Smooth muscle cell (in vitro differentiated cells): ENCODE results near the gene AGPS. TPM values are rescaled to one million over a fixed set of nuclear protein-coding genes. Genes with fewer than 3 reads are reported as not detected.

ENCODE experiments used
- DNase-seq: peaks from one replicate; lab custom pipeline; 2025; ENCODE audit not compliant: unreplicated experiment; lab: John Stamatoyannopoulos, UW
- H2AFZ ChIP-seq: fragments of 200-600 bp; sonication (generic); 2 replicates; pipeline ENCODE4 v1.6.0; 2016; ENCODE audit warnings: antibody characterized with exemption, low read depth, mild to moderate bottlenecking
- H3F3A ChIP-seq: fragments of 200-600 bp; sonication (generic); 2 replicates; pipeline ENCODE4 v1.6.0; 2017; ENCODE audit warnings: antibody characterized with exemption, low read depth
- H3K27ac ChIP-seq: fragments of 200-600 bp; sonication (generic); 2 replicates; pipeline ENCODE4 v1.5.1; 2016; ENCODE audit warnings: low read depth, mild to moderate bottlenecking
- H3K27me3 ChIP-seq: fragments of 200-600 bp; sonication (generic); 2 replicates; pipeline ENCODE4 v1.6.1; 2016; ENCODE audit warnings: low read depth, mild to moderate bottlenecking
- H3K36me3 ChIP-seq: fragments of 200-600 bp; sonication (generic); 2 replicates; pipeline ENCODE4 v1.5.1; 2016; ENCODE audit warnings: low read depth
- H3K4me1 ChIP-seq: fragments of 200-600 bp; sonication (generic); 2 replicates; pipeline ENCODE4 v1.5.1; 2016; ENCODE audit warnings: low read depth
- H3K4me2 ChIP-seq: fragments of 200-600 bp; sonication (generic); 2 replicates; pipeline ENCODE4 v1.6.0; 2016; ENCODE audit warnings: mild to moderate bottlenecking
- H3K4me3 ChIP-seq: fragments of 200-600 bp; sonication (generic); 2 replicates; pipeline ENCODE4 v1.5.1; 2016; ENCODE audit warnings: mild to moderate bottlenecking
- H3K79me2 ChIP-seq: fragments of 200-600 bp; sonication (generic); 2 replicates; pipeline ENCODE4 v1.6.0; 2016; ENCODE audit warnings: low read depth, mild to moderate bottlenecking
- H3K9ac ChIP-seq: fragments of 200-600 bp; sonication (generic); 2 replicates; pipeline ENCODE4 v1.6.0; 2016; ENCODE audit warnings: low read depth
- H3K9me3 ChIP-seq: fragments of 200-600 bp; sonication (generic); replicated peaks from 2 replicates; pipeline ENCODE4 v1.5.1; 2016; ENCODE audit warnings: low read depth
- H4K20me1 ChIP-seq: fragments of 200-600 bp; sonication (generic); 2 replicates; pipeline ENCODE4 v1.6.0; 2016; ENCODE audit warnings: low read depth
- WGBS: methylation state at CpG from one replicate; pipeline ENCODE4 v1.1.7; 2016; ENCODE audit warnings: low lambda C conversion rate; 5-methylcytosine and 5-hydroxymethylcytosine counted together
- polyA plus RNA-seq: library from polyadenylated mRNA; unstranded; fragments of >200 nt; fragmentation: Nextera tagmentation; extraction: Ambion mirVana; gene quantifications from 2 replicates; pipeline ENCODE4 v1.2.1, GENCODE V29; 2016
- total RNA-seq: library from RNA; depleted of rRNA; stranded (reverse); fragments of >200 nt; gene quantifications from 2 replicates; pipeline ENCODE4 v1.2.3, GENCODE V29; 2014
- TF ChIP-seq, protein P1 (sequence below): fragments of 200-600 bp; sonication (generic); IDR thresholded peaks from 2 replicates; pipeline ENCODE4 v1.5.1; 2017; ENCODE audit warnings: borderline replicate concordance, mild to moderate bottlenecking, antibody characterized with exemption; ENCODE audit not compliant: insufficient read depth, poor library complexity, severe bottlenecking

Gene AGPS
- total and polyA plus RNA-seq, 2 experiments from 2014 or later: 19.5 to 41.4 TPM

DNA sequence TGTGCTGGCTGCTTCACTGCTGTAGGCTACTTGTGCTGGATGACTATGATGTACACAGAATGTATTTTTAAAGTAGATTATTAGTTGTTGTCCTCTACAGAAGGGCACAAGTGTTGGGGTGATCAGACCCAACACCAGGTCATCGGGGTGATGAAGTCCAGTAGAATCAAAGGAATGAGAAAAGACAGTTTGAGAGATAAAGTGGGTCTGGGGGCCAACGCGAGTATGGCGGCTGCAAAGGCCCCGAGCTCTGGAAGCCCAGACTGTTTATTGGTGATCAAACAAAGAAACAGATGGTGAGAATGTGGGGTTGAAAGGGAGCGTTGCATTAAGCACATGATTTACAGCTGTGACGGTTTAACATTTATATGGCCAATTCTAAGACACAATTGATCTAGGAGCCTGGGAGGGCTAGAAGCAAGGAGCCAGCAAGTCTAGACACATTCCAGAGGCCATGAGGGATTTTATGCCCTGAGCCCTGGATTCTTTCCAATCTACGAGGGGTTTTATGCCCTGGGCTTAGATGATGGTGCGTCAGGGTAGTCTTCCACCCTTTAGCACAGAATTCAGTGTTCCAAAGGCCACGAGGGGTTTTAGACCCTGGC is 153.5 kb downstream of the AGPS start:
- no peaks in the 10 kb centered on the region for H3K79me2 ChIP-seq
- no peaks in the 10 kb centered on the region for H3K4me1 ChIP-seq
- H3F3A ChIP-seq: peaks cover 4% of the 10 kb centered on the region
- H3K4me3 ChIP-seq: no peak overlapping the region
- H2AFZ ChIP-seq: no peak overlapping the region
- no peaks in the 10 kb centered on the region for H4K20me1 ChIP-seq
- H3K9ac ChIP-seq: no peak overlapping the region
- DNase-seq: no peak
- H3K36me3 ChIP-seq: no peaks in the 10 kb centered on the region
- TF ChIP-seq, protein P1, sequence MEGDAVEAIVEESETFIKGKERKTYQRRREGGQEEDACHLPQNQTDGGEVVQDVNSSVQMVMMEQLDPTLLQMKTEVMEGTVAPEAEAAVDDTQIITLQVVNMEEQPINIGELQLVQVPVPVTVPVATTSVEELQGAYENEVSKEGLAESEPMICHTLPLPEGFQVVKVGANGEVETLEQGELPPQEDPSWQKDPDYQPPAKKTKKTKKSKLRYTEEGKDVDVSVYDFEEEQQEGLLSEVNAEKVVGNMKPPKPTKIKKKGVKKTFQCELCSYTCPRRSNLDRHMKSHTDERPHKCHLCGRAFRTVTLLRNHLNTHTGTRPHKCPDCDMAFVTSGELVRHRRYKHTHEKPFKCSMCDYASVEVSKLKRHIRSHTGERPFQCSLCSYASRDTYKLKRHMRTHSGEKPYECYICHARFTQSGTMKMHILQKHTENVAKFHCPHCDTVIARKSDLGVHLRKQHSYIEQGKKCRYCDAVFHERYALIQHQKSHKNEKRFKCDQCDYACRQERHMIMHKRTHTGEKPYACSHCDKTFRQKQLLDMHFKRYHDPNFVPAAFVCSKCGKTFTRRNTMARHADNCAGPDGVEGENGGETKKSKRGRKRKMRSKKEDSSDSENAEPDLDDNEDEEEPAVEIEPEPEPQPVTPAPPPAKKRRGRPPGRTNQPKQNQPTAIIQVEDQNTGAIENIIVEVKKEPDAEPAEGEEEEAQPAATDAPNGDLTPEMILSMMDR: no peak
- H3K27me3 ChIP-seq: no peaks in the 10 kb centered on the region
- 77% methylated on average over 10 of the region's 10 CpGs for WGBS
- H3K4me2 ChIP-seq: no peak overlapping the region
- peaks cover 4% of the 10 kb centered on the region for H3K9me3 ChIP-seq
- peak overlapping the region; percentile 37 for H3K27ac ChIP-seq

DNA sequence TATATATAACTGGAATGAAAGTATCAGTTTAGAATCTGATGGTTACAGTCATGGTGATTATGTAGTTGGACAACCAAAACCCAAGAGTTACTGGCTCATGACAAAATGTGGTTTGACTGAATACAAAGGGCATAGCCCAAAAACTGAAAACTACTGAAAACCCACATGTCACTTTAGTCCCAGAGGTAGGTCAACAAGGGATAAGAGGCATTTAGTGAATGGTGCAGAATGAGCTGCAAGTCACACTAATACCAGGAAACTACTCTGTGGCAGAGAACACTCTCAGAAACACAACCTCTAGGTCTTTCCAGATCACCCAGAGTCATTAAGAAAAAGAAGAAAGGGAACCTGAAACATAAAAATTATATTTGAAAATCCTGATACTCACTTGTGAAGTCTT is 154.5 kb downstream of the AGPS start:
- TF ChIP-seq, protein P1: no peak
- Histone ChIP-seq H2AFZ (no peak overlapping the region), H3K36me3 (no peaks in the 10 kb centered on the region)

DNA sequence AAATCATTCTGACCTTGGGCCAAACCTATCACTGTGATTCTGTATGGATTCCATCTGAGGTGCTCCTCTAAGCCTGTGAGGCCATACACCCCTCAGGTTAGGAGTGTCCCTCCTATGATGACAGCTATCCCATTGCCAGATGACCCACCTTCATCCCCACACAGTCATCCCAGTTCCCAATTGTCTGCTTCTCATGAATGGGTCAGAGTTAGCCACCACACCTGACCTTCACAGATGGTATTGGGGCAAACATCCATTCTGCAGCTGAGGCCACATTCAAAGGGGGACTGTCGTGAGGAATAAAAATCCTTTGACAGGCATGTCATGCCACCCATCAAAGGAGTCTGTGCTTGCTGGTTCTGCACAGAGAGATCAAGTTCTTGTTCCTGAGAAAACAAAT is 155.2 kb downstream of the AGPS start:
- 96% methylated on average over 1 of the region's 1 CpG for WGBS
- Histone ChIP-seq H2AFZ (no peak overlapping the region), H3K9me3 (peaks cover 4% of the 10 kb centered on the region), H3K27ac (no peak overlapping the region), H3K4me1 (no peaks in the 10 kb centered on the region), H4K20me1 (no peaks in the 10 kb centered on the region), H3F3A (peaks cover 4% of the 10 kb centered on the region), H3K4me2 (no peak overlapping the region), H3K9ac (no peak overlapping the region), H3K36me3 (no peaks in the 10 kb centered on the region), H3K79me2 (no peaks in the 10 kb centered on the region), H3K27me3 (no peaks in the 10 kb centered on the region), H3K4me3 (no peak overlapping the region)
- DNase-seq: no peak
- TF ChIP-seq, protein P1: no peak

More for the DNA sequence above, 154.5 kb downstream of the AGPS start:
- H3K4me2 ChIP-seq: no peak overlapping the region
- no peaks in the 10 kb centered on the region for H3K79me2 ChIP-seq
- H3K9ac ChIP-seq: no peak overlapping the region
- peak overlapping the region; percentile 37 for H3K27ac ChIP-seq
- H3K4me1 ChIP-seq: no peaks in the 10 kb centered on the region
- no peaks in the 10 kb centered on the region for H4K20me1 ChIP-seq
- H3K27me3 ChIP-seq: no peaks in the 10 kb centered on the region
- H3K9me3 ChIP-seq: peaks cover 4% of the 10 kb centered on the region
- H3F3A ChIP-seq: peaks cover 4% of the 10 kb centered on the region
- no peak for DNase-seq
- no peak overlapping the region for H3K4me3 ChIP-seq

DNA sequence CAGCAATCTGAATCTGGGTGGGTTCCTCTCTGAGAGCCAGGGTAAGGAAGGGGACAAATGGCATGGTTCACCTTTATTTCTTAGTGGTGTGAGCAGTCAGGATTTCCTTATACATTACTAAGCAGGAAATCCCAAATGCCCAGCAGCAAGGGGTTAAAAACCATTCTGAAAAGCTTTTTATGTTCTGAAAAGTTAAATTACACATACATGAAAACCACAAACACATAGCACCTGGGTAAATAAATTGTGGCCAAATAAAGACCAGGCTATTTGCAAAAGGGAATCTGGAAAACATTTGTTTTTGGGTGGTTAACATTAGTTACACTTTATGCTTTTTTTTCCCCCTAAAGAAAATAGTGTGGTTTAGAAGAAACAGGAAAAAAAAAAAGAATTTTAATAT is 156.1 kb downstream of the AGPS start:
- Histone ChIP-seq H3K9ac (no peak overlapping the region), H3K27me3 (no peaks in the 10 kb centered on the region), H2AFZ (no peak overlapping the region), H3K4me1 (peaks cover 3% of the 10 kb centered on the region), H4K20me1 (no peaks in the 10 kb centered on the region), H3F3A (peaks cover 4% of the 10 kb centered on the region), H3K79me2 (no peaks in the 10 kb centered on the region), H3K4me3 (no peak overlapping the region), H3K27ac (peak overlapping the region; percentile 18), H3K36me3 (no peaks in the 10 kb centered on the region), H3K9me3 (peaks cover 4% of the 10 kb centered on the region), H3K4me2 (no peak overlapping the region)
- no peak for DNase-seq
- TF ChIP-seq, protein P1: no peak
